Medulla oblongata (tissue), 1 donor: ENCODE data around the gene ZKSCAN2.

ENCODE experiments used
- DNase-seq: peaks from one replicate; pipeline ENCODE4 v3.0.0-alpha.2; 2015; ENCODE audit errors: extremely low spot score

ZKSCAN2 gene

DNA sequence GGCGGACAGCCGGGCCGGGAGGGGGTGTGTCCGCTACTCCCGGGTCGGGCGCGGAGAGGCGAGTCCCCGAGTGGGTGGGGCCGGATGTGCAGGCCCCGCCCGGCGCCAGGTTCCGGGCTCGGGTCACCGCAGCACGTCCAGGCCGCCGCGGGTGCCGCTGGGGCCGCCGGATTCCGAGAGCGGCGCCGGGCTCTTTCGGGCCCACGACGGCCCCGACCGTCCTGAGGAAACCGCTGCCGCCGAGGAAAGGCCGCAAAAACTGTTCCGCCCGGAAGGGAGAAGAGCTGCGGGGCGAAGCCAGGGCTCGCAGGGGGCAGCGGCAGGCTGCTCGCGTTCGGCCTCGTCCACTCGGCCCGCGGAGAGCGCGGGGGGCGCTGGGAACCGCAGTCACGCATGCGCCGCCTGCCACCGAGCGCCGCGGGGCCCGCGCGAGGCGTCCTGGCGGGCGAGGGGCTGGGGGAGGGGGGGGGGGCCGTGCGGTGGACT is at the start of gene ZKSCAN2:
TSS of gene ZKSCAN2 (minus strand) at position 376 of the 486 bp plus-strand sequence. CDS start 718 bp downstream, outside the sequence.
- peak; percentile 89 for DNase-seq

DNA sequence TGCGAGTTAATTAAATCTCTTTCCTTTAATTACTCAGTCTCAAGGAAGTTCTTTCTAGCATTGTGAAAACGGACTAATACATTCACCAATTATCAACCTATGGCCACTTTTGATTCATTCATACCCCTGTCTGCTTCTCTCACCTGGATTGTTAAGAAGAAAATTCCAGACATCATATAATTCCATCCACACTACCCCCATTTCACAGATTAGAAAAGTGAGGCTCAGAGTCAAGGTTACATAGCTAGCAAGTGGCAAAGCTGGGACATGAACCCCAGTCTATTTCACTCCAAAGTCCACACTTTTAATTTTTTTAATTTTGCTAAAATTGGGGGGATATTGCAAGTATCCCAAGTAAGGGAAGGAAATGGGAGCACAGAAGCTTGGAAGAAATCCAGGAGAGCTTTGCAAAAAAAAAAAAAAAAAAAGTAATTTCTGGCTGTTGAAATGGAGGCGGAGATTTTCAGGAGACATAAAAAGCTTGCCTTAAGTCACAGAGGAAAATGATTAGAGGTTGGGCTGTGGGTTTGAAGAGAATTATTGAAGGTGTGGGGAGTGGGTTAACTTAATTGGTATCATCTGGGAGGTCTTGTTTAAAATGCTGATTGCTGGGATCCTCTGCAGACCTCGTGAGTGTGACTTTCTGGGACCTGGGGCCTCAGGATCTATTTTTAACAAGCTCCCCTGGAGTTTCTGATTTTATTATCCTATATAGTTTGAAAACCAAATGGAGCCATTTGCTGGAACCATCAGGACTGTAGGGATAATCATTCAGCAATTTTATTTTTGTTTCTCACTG is 42.3 kb upstream of the ZKSCAN2 start:
- DNase-seq = no peak

- DNase-seq = no peak
These were observed 40.7 kb upstream of the ZKSCAN2 start for GRCh38 chr16:25298165-25298872.

GRCh38 chr16:25297151-25297787 is 39.6 kb upstream of the ZKSCAN2 start:
- no peak for DNase-seq

GRCh38 chr16:25291580-25291979 is 33.9 kb upstream of the ZKSCAN2 start:
- DNase-seq = no peak

DNA sequence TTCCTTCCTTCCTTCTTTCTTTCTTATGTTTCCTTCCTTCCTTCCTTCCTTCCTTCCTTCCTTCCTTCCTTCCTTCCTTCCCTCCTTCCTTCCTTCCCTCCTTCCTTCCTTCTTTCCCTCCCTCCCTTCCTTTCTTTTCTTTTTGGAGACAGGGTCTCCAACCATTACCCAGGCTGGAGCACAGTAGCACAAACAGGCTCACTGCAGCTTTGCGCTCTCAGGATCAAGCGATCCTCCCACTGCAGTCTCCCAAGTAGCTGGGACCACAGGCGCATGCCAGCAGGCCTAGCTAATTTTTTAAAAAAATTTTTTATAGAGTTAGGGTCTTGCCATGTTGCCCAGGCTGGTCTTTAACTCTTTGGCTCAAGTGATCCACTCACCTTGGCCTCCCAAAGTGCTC is 31.8 kb upstream of the ZKSCAN2 start:
- no peak for DNase-seq

- no peak for DNase-seq
These were observed 21.8 kb upstream of the ZKSCAN2 start for GRCh38 chr16:25279491-25279890.

GRCh38 chr16:25271421-25271820 is 13.8 kb upstream of the ZKSCAN2 start:
- DNase-seq = no peak

- no peak for DNase-seq
These were observed 12.9 kb upstream of the ZKSCAN2 start for GRCh38 chr16:25270577-25270976.

GRCh38 chr16:25269879-25270278 is 12.2 kb upstream of the ZKSCAN2 start:
- no peak for DNase-seq

- no peak for DNase-seq
These were observed 8.3 kb upstream of the ZKSCAN2 start for GRCh38 chr16:25265968-25266367.

DNA sequence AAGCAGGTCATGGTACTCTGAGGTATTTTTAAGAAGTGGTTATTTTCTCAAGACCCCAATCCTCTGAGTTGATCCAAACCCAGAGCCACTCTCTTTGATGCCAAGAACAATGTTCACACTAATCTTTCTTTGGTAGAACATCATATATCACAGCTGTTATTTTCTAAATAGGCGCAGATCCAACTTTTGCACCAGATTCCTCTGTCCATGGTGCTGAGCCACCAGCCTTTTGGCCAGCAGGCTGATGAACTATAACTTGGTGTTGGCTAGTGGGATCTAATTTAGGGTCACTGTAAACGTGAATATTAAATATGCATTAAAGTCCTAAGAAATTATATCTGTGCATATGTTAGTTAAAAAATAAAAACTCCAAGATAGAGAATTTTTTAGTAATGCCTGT is 7.0 kb upstream of the ZKSCAN2 start:
- DNase-seq = no peak

- DNase-seq = no peak
These were observed 2.8 kb upstream of the ZKSCAN2 start for GRCh38 chr16:25260416-25260815.

DNA sequence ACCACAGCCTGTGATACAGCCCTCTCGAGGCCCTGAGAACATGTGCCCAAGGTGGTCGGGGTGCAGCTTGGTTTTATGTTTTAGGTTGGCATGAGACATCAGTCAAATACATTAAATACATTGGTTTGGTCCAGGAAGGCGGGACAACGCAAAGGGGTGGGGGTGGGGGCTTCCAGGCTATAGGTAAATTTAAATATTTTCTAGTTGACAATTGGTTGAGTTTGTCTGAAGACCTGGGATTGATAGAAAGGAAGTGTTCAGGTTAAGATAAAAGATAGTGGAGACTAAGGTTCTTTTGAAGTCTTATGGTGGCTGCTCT is 1.2 kb upstream of the ZKSCAN2 start:
- no peak for DNase-seq

DNA sequence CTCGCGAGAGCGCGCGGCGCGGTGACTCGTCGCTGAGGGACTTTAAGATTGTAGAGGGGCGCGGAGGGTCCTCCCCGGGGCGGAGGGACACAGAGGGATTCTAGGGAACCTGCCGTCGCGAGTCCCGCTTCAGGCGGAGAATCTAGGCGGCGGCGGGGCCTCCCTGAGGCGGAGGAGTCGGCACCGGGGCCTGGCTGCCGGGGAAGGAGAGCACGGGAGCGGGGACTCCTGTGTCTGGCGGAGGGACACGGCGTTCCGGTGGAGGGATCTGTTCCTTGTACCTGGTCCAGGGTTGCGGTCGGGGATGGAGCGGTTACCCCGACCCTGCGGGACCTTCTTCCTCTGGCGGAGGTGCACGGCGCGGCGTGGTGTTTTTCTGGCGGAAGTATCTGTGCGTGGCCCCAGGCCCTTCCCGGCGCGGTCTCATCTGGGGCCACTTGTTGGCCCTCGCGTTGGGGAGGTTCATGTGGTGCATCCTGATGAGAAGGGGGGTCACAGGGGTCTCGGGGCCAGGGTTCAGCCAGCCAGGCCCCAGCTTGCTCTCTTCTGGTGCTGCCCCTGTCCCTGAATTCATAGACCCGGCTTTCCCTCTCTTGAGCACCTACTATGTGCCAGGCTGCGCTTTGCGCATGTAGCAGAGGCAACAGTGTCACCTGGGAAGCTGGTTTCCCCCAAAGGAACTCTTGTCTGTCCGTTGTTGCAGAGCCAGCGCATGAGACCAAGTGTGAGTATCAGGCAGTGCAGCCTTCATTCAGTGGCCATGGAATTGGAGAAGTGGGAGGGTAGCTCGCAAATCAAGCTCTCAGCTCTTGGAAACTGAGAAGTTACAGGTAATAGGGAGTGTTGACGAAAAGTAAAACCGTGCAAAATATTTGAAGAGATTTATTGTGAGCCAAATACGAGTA is 563 bp upstream of the ZKSCAN2 start:
- DNase-seq = peak; percentile 55

- peak; percentile 16 for DNase-seq
These were observed 763 bp downstream of the ZKSCAN2 start for GRCh38 chr16:25256695-25257469.

- DNase-seq = no peak
These were observed 4.3 kb downstream of the ZKSCAN2 start for GRCh38 chr16:25253322-25253721.

DNA sequence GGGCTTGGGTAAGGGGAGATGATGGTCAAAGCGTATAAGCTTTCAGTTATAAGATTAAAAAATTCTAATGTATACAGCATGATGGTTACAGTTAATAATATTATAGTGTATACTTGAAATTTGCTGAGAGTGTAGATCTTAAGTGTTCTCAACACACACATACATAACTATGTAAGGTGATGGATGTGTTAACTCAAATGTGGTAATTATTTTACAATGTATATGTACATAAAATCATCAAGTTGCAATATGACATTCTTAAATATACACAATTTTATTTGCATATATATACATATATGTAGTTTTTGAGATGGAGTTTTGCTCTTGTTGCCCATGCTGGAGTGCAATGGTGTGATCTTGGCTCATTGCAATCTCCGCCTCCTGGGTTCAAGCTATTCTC is 7.2 kb downstream of the ZKSCAN2 start:
- no peak for DNase-seq

- no peak for DNase-seq
These were observed 21.7 kb downstream of the ZKSCAN2 start for GRCh38 chr16:25235991-25236390.

- DNase-seq = no peak
These were observed 29.3 kb downstream of the ZKSCAN2 start for GRCh38 chr16:25228372-25228771.
